H1 (cell line): ENCODE measurements around the gene AKIRIN2. TPM values are rescaled to one million over a fixed set of nuclear protein-coding genes. Genes with fewer than 3 reads are reported as not detected.
A peak's percentile ranks its signal among the peaks of the same experiment; 100 is the strongest.

ENCODE experiments used
- CTCF ChIA-PET: fragments of 300-600 bp; sonication (Branson Sonifier 250); formaldehyde crosslinking; loops from one replicate; lab custom pipeline; 2021; ENCODE audit not compliant: partially characterized antibody; lab: Charles Lee
- POLR2A ChIA-PET: fragments of 300-600 bp; sonication (Branson Sonifier 250); formaldehyde crosslinking; loops from one replicate; lab custom pipeline; 2021; ENCODE audit warnings: inconsistent platforms; ENCODE audit not compliant: partially characterized antibody; lab: Charles Lee
- DNase-seq, 2 experiments: peaks; one replicate each; pipeline versions ENCODE4 v3.0.0 to v3.0.0-alpha.2; 2010 to 2022; ENCODE audit warnings: low spot score in 2 of 2, low read depth in 1 of 2, mixed read lengths in 1 of 2
- FAIRE-seq: peaks from 2 replicates; lab custom pipeline; 2011; peaks lifted over from hg19 to GRCh38; lab: Jason Lieb, UNC
- H2AFZ ChIP-seq: 2 replicates; pipeline ENCODE4 v1.8.1; 2012; ENCODE audit warnings: low read length, inconsistent platforms
- H2AK5ac ChIP-seq: 2 replicates; pipeline ENCODE4 v1.6.1; 2013; ENCODE audit warnings: low read depth, low read length
- H2BK120ac ChIP-seq: replicated peaks from 2 replicates; pipeline ENCODE3; 2013; ENCODE audit warnings: low read depth, low read length, inconsistent platforms
- H2BK12ac ChIP-seq: 2 replicates; pipeline ENCODE4 v1.6.1; 2013; ENCODE audit warnings: low read depth, low read length
- H2BK15ac ChIP-seq: 2 replicates; pipeline ENCODE4 v1.6.1; 2013; ENCODE audit warnings: low read length
- H2BK20ac ChIP-seq: 2 replicates; pipeline ENCODE4 v1.6.1; 2013; ENCODE audit warnings: low read length
- H2BK5ac ChIP-seq: 2 replicates; pipeline ENCODE4 v1.6.1; 2013; ENCODE audit warnings: low read depth, low read length
- H3K14ac ChIP-seq: 2 replicates; pipeline ENCODE4 v1.6.1; 2013; ENCODE audit warnings: inconsistent platforms; ENCODE audit not compliant: insufficient read length
- H3K18ac ChIP-seq: 2 replicates; pipeline ENCODE4 v1.6.1; 2013; ENCODE audit warnings: low read length; ENCODE audit errors: extremely low read depth
- H3K23ac ChIP-seq: 2 replicates; pipeline ENCODE4 v1.6.1; 2013; ENCODE audit warnings: inconsistent platforms; ENCODE audit not compliant: insufficient read length
- H3K23me2 ChIP-seq: 2 replicates; pipeline ENCODE4 v1.6.1; 2013; ENCODE audit warnings: low read depth, low read length
- H3K27ac ChIP-seq: 2 replicates; pipeline ENCODE4 v1.6.1; 2011; ENCODE audit warnings: low read depth, low read length, inconsistent platforms
- H3K27me3 ChIP-seq, 4 experiments: replicated peaks in 1 of 4; 1 replicate in 1 of 4; 2 replicates in 3 of 4; pipeline versions ENCODE4 v1.6.1 to v1.8.1; 2011 to 2013; ENCODE audit warnings: low read length in 3 of 4, mild to moderate bottlenecking in 3 of 4, inconsistent platforms in 2 of 4, mixed read lengths in 2 of 4, moderate library complexity in 1 of 4; ENCODE audit not compliant: control insufficient read depth in 3 of 4, insufficient read depth in 3 of 4; ENCODE audit errors: extremely low read depth in 1 of 4
- H3K36me3 ChIP-seq, 4 experiments: 2 replicates each; pipeline versions ENCODE4 v1.6.1 to v1.8.1; 2011 to 2013; ENCODE audit warnings: mild to moderate bottlenecking in 4 of 4, low read length in 3 of 4, moderate library complexity in 2 of 4, control low read depth in 1 of 4, inconsistent platforms in 1 of 4; ENCODE audit not compliant: insufficient read depth in 4 of 4, control insufficient read depth in 2 of 4
- H3K4ac ChIP-seq: replicated peaks from 2 replicates; pipeline ENCODE3; 2013; ENCODE audit warnings: low read length, low read depth, mixed read lengths, inconsistent platforms; ENCODE audit not compliant: insufficient read length
- H3K4me1 ChIP-seq, 4 experiments: replicated peaks in 1 of 4; 1 replicate in 1 of 4; 2 replicates in 3 of 4; pipeline versions ENCODE4 v1.6.1 to v1.8.1; 2011 to 2013; ENCODE audit warnings: low read length in 3 of 4, inconsistent platforms in 2 of 4, mixed read lengths in 1 of 4; ENCODE audit not compliant: insufficient read depth in 4 of 4, control insufficient read depth in 3 of 4
- H3K4me2 ChIP-seq, 2 experiments: 2 replicates each; pipeline versions ENCODE4 v1.6.1 to v1.8.1; 2011 to 2013; ENCODE audit warnings: low read depth in 2 of 2, low read length in 2 of 2, control low read depth in 1 of 2, inconsistent platforms in 1 of 2, mild to moderate bottlenecking in 1 of 2; ENCODE audit not compliant: insufficient read depth in 1 of 2
- H3K4me3 ChIP-seq, 4 experiments: fragments of 200-600, 300-600 bp in 1 of 4; sonication (generic), shearing (Covaris generic), sonication (Bioruptor Twin) in 1 of 4; 2 replicates each; pipeline versions ENCODE4 v1.5.1 to v1.8.1; 2011 to 2016; ENCODE audit warnings: low read length in 4 of 4, low read depth in 3 of 4, control low read depth in 2 of 4, inconsistent platforms in 2 of 4, mild to moderate bottlenecking in 2 of 4, mixed read lengths in 1 of 4, moderate library complexity in 1 of 4; ENCODE audit not compliant: insufficient read depth in 2 of 4; ENCODE audit errors: extremely low read depth in 1 of 4
- H3K56ac ChIP-seq: replicated peaks from 2 replicates; pipeline ENCODE3; 2013; ENCODE audit warnings: low read depth, mild to moderate bottlenecking, mixed read lengths, low read length, inconsistent platforms; ENCODE audit not compliant: insufficient read length
- H3K79me1 ChIP-seq: 2 replicates; pipeline ENCODE4 v1.6.1; 2013; ENCODE audit warnings: low read depth, low read length, control low read depth
- H3K79me2 ChIP-seq, 2 experiments: 2 replicates each; pipeline versions ENCODE4 v1.6.1 to v1.8.1; 2012 to 2013; ENCODE audit warnings: low read length in 2 of 2, mild to moderate bottlenecking in 2 of 2, inconsistent platforms in 1 of 2; ENCODE audit not compliant: insufficient read depth in 2 of 2, control insufficient read depth in 1 of 2
- H3K9ac ChIP-seq, 4 experiments: replicated peaks in 1 of 4; 1 replicate in 1 of 4; 2 replicates in 3 of 4; pipeline versions ENCODE4 v1.6.1 to v1.8.1; 2011 to 2013; ENCODE audit warnings: low read depth in 3 of 4, low read length in 3 of 4, control low read depth in 2 of 4, mild to moderate bottlenecking in 2 of 4, moderate library complexity in 2 of 4, inconsistent platforms in 1 of 4; ENCODE audit errors: extremely low read depth in 1 of 4
- H3K9me3 ChIP-seq, 2 experiments: 2 replicates each; pipeline versions ENCODE4 v1.6.1 to v1.8.1; 2012 to 2013; ENCODE audit warnings: mild to moderate bottlenecking in 2 of 2, moderate library complexity in 2 of 2, control low read depth in 1 of 2, inconsistent platforms in 1 of 2, low read depth in 1 of 2, low read length in 1 of 2, mixed read lengths in 1 of 2; ENCODE audit not compliant: insufficient read depth in 2 of 2
- H4K20me1 ChIP-seq, 2 experiments: replicated peaks in 1 of 2; 2 replicates each; pipeline versions ENCODE3 to v1.8.1; 2011 to 2013; ENCODE audit warnings: inconsistent platforms in 2 of 2, low read length in 2 of 2, mild to moderate bottlenecking in 1 of 2; ENCODE audit not compliant: insufficient read depth in 2 of 2, control insufficient read depth in 1 of 2
- H4K5ac ChIP-seq: 2 replicates; pipeline ENCODE4 v1.6.1; 2013; ENCODE audit warnings: low read length, low read depth, mixed read lengths, inconsistent platforms; ENCODE audit not compliant: insufficient read length
- H4K8ac ChIP-seq: 2 replicates; pipeline ENCODE4 v1.8.0; 2013; ENCODE audit warnings: mild to moderate bottlenecking, moderate library complexity, low read length, inconsistent platforms; ENCODE audit not compliant: insufficient read depth; ENCODE audit errors: extremely low read depth
- H4K91ac ChIP-seq: replicated peaks from 2 replicates; pipeline ENCODE3; 2013; ENCODE audit warnings: low read length, mixed read lengths, inconsistent platforms; ENCODE audit not compliant: insufficient read length
- GTF2F1 ChIP-seq: IDR thresholded peaks from 2 replicates; pipeline ENCODE4 v1.6.1; 2012; ENCODE audit warnings: low read depth, low read length, improper control_type of control experiment, borderline replicate concordance
- KDM1A ChIP-seq: fragments of 200-600, 300-600 bp; sonication (generic); IDR thresholded peaks from 2 replicates; pipeline ENCODE4 v1.7.1; 2016; ENCODE audit warnings: mild to moderate bottlenecking, low read length, borderline replicate concordance
- WGBS, 2 experiments: shearing (Covaris generic) in 1 of 2; methylation state at CpG; one replicate each; pipeline versions ENCODE4 v1.1.6 to v1.1.7; 2013 to 2015; ENCODE audit warnings: low lambda C conversion rate in 2 of 2, mixed read lengths in 2 of 2, inconsistent platforms in 1 of 2, low coverage in 1 of 2, missing lambda C conversion rate in 1 of 2; ENCODE audit not compliant: insufficient replicate concordance in 2 of 2, insufficient coverage in 1 of 2, insufficient read length in 1 of 2; ENCODE audit errors: extremely low coverage in 1 of 2, missing lambda C conversion rate in 1 of 2; 5-methylcytosine and 5-hydroxymethylcytosine counted together
- polyA plus RNA-seq, 7 experiments: library from polyadenylated mRNA; depleted of rRNA in 3 of 7; stranded (reverse) in 5 of 7; unstranded in 2 of 7; fragments of >200 nt in 5 of 7; fragments of 200-250 nt in 2 of 7; gene quantifications; 1 replicate in 5 of 7; 2 replicates in 1 of 7; 4 replicates in 1 of 7; pipeline versions ENCODE4 v1.2.1 to v1.2.3, GENCODE V29; 2011 to 2013; ENCODE audit warnings: missing spikeins in 2 of 7, mixed read lengths in 2 of 7
- total RNA-seq: library from RNA; stranded (reverse); fragmentation: NEBNext Ultra II Directional; extraction: Animal tissue kit (Norgen Biotek cat#: 25700); gene quantifications from 2 replicates; pipeline ENCODE4 v1.2.1, GENCODE V29; 2021

AKIRIN2 gene
- total and polyA plus RNA-seq, 2 of the 8 experiments (the other 6 are each of a cell fraction or from before 2014, with no cell fraction given) = 35.6 to 75.3 TPM

DNA sequence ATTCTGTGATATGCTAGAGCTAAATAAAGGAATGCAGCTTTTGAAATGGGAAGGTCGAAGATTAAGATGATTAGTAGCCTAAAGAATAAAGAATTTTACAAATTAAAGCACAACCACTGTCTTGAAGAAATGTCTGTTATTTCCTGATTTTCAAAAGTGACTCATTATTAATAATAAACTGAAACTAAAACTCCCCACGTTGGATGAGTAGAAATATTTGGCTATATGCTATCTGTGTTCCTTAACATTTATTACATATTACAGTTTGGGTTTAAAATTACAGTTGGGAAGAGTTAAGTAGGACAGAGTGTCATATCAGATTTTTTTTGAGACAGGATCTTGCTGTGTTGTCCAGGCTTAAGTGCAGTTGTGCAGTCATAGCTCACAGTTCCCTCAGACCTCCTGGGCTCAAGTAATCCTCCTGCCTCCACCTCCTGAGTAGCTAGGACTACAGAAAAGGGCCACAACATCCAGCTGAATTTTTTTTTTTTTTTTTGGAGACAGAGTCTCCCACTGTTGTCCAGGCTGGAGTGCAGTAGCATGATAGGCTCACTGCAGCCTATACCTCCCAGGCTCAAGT lies 47.1 kb downstream of the AKIRIN2 start:
- no peaks in the 10 kb centered on the region for H3K79me1 ChIP-seq
- no peak overlapping the region for H2BK15ac ChIP-seq
- no peak overlapping the region for H3K27ac ChIP-seq
- no peak overlapping the region for H3K14ac ChIP-seq
- H3K4me1 ChIP-seq = peaks cover 0 to 15% (median 9%) of the 10 kb centered on the region in 4 experiments; a peak in 4 of 7 replicates
- POLR2A ChIA-PET = interaction anchor here (0.6 to 0.9 kb wide), 2 partner anchors 16 to 414 kb away, joined by 3 read pairs; no protein-coding TSS in a partner anchor
- WGBS, 2 experiments = 84% methylated on average over 2 of the region's 2 CpGs; no CpG with 5 or more reads in 1 of the 2 experiments
- no peak overlapping the region for H2BK12ac ChIP-seq
- H3K23me2 ChIP-seq = no peaks in the 10 kb centered on the region
- CTCF ChIA-PET = interaction anchor here (0.6 to 1.3 kb wide), 2 partner anchors 16 to 548 kb away, joined by 3 read pairs; no protein-coding TSS in a partner anchor
- H3K23ac ChIP-seq = no peak overlapping the region
- H3K18ac ChIP-seq = no peak overlapping the region
- H4K8ac ChIP-seq = no peak overlapping the region
- H3K27me3 ChIP-seq = no peaks in the 10 kb centered on the region
- FAIRE-seq (no peak), DNase-seq (no peak)
- no peak overlapping the region for H2AFZ ChIP-seq
- no peak overlapping the region for H4K5ac ChIP-seq
- H3K56ac ChIP-seq = no peak overlapping the region
- peaks cover 0 to 32% (median 12%) of the 10 kb centered on the region in 4 experiments; a peak in 3 of 8 replicates for H3K36me3 ChIP-seq
- no peak overlapping the region for H2BK5ac ChIP-seq
- H4K91ac ChIP-seq = no peak overlapping the region
- H2BK20ac ChIP-seq = no peak overlapping the region
- no peak overlapping the region for H2BK120ac ChIP-seq
- no peak overlapping the region for H3K4me2 ChIP-seq
- no peak overlapping the region for H3K4ac ChIP-seq
- no peaks in the 10 kb centered on the region for H4K20me1 ChIP-seq
- H2AK5ac ChIP-seq = no peak overlapping the region
- H3K4me3 ChIP-seq = no peak overlapping the region
- no peak overlapping the region for H3K9ac ChIP-seq
- no peaks in the 10 kb centered on the region for H3K79me2 ChIP-seq
- peak; percentile 36; the same call in 1 of the 2 replicates for TF ChIP-seq KDM1A
- TF ChIP-seq GTF2F1 = no peak
- H3K9me3 ChIP-seq = no peaks in the 10 kb centered on the region
